GM21723 (cell line): ENCODE measurements around the gene TUBGCP3.

ENCODE experiments used
- ATAC-seq: cut with Tn5 transposase; IDR thresholded peaks from one replicate; pipeline ENCODE4 v1.9.1; 2021; ENCODE audit warnings: mild to moderate bottlenecking, moderate library complexity; ENCODE audit not compliant: unreplicated experiment

Gene TUBGCP3

DNA sequence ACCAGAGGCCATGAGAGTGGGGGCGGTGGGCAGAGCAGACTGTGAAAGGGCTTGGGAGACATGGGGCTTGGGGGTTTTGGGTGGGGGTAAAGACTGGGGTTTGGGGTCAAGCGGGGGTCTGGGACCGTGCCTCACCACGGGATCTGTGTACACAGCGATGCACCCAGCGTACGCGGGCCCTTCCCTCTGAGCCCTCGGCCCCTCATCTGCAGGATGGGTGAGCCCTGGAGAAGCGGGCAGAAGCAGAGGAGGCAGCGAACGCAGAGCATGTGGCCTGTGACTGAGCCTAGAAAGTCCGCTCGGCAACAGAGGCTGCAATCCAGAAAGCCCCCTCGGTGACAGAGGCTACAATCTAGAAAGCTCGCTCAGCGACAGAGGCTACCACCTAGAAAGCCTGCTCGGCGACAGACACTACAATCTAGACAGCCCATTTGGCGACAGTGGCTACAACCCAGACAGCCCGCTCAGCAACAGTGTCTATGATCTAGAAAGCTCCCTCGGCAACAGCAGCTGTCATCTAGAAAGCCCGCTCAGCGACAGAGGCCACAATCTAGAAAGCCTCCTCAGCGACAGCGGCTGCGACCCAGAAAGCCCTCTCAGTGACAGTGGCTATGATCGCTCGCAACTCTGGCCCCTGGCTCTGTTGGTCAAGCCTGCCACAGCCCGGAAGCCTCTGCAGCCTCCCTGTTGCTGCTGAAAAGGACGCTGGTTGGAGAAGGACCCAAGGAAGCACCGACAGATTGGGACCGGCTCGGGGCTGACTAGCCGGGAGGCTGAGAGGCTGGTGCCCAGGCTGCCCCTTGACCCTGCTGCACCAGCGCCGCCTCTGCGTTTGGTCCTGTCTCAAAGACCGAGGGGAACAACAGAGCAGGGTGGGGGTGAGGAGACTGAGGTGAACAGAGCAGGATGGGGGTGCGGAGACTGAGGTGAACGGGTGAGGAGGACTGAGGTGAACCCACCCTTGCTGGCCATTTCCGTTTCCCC is 143.2 kb downstream of the TUBGCP3 start:
- ATAC-seq, result no peak

DNA sequence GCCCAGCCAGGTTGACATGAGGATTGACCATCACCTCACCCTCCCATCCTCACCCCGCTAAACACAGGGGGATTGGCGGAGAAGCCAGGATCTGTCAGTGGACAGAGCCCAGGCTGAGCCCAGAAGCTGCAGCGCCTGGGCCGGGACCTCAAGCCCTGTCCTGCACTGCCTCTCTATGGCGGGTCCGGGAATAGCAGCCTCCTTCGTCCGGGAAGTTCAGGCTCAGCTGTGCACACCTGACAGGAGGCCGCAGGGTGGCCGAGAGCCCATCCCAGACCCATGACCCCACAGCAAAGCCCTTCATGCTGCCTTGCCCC is 144.0 kb downstream of the TUBGCP3 start:
- ATAC-seq, result no peak

DNA sequence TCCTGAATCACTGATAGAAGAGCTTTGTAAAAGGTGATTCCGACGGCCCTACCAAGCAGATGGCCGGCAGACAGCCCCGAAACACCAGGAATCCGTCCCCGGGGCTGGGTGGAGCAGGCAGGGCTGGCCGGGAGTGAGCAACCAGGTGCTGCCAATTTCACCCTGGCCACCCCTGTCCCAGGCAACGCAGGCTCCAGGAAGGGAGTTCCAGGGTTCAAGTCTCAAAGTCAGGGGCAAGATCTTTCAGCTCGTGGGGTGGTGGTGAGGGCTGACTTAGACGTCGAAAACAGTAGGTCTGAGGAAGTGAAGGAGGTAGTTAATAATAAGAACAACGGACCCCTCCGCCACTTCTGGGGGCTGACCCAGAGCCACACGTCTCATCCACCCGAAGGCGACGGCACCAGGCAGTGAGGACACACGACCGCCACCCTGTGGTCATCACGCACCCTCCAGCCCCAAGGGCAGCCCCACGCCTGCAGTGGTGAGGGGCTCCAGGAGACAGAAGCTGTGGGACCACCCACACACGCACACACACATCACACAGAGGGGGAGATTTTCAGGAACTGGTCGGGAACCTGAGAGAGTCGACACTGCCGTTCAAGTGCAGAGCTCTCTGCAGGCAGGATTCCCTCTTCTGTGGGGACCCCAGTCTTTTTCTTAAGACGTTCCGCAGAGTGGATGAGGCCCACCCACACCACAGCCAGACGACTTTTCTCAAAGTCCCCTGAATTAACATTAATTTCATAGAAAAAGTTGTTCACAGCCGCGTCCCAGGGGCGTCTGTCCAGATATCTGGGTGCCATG is 144.6 kb downstream of the TUBGCP3 start:
- no peak for ATAC-seq

DNA sequence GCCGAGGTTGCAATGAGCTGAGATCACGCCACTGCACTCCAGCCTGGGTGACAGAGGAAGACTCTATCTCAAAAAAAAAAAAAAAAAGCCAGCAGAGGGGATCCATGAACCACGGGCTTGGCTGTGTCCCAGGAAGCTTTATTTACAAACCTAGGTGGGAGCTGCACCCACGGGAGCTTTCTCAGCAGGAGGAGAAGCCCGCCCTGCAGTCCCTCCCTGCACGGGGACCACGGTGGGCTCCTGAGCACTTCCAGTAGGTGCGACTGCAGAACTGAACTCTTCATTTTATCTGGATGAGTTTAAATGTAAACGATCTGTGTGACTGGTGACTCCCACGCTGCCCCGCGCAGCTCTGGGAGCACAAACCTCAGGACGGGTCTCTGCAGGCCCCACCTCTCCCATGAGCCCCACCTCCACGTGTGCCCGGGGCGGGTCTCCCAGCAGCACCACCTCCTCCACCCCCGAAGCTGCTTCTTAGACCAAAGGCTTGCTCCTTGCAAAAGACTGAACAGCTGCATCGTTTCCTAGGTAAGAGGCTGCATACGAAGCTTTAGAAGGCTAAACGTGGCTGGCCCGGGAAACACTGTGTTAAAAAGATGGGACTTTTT is 145.4 kb downstream of the TUBGCP3 start:
- no peak for ATAC-seq

DNA sequence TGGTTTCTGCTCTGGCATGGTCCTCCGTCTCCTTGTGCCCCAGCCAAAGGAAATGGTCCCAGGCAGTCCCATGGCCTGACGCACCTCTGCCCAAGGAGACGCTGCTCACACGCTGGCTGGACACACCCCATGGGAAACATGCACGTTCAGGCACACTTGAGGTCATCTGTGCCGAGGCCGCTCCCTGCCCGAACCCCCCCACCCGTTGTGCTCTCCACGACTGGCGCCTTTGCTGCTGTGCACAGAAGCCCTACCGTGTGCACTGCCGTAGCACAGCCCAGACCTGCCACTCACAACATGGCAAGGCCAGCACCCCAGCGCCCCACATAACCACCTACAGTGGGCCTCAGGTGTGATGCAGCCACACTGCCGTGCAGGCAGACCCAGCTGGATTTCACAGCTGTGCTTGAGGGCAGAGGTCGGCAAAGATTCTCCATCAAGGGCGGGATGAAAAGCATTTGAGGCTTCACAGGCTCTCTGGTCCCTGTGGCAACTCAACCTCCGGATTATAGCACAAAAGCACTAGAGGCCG is 146.1 kb downstream of the TUBGCP3 start:
- ATAC-seq, result no peak

DNA sequence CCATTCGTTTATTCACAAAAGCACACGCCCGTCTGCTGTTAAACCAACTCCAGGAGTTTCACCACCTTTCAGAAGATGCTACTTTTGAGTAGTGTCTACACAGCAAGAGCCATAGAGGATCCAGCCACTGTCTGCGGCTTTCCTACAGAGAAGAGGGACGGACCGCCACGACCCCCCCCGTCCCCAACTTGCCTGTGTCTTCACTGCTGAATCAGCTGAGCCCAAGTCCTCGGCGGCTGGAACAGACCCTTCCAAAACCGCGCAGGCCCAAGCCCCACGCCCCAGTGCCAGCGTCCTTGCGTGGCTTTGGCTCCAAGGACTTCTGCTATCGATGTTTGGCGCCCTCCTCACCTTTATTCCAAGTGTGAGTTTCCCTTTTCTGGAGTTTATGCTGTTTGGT is 146.7 kb downstream of the TUBGCP3 start:
- no peak for ATAC-seq

DNA sequence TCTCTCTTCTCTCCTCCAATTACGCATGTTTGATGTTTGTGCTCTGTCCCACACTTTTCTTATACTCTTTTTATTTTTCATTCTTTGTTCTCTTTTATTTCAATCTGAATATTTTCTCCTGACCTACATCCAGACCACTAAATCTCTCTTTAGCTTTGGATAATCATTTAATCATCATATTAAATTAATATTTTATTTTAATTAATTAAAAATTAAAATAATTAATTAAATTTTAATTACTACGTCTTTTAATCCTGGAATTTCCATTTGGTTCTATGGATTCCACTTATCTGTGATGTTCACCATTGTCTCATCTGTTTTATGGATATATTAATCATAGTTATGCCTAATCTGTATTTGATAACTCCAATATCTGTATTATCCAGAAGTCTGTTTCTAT is 149.4 kb downstream of the TUBGCP3 start:
- no peak for ATAC-seq

DNA sequence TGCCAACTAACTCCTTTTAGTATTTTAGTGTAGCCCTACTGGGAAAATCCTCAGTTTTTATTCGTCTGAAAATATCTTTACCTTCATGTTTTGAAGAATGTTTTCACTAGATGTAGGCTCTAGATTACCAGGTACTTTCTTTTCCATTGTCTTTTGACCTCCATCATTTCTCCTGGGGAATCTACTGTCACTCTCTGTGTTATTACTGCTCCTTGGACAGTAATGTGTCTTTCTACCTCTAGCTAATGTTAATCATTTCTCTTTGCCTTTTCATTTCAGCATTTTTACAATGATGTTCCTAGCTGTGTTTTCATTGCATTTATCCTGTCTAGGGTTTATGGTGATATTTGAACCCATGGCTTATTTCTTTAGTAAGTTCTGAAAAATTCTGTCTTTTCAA is 149.9 kb downstream of the TUBGCP3 start:
- no peak for ATAC-seq

DNA sequence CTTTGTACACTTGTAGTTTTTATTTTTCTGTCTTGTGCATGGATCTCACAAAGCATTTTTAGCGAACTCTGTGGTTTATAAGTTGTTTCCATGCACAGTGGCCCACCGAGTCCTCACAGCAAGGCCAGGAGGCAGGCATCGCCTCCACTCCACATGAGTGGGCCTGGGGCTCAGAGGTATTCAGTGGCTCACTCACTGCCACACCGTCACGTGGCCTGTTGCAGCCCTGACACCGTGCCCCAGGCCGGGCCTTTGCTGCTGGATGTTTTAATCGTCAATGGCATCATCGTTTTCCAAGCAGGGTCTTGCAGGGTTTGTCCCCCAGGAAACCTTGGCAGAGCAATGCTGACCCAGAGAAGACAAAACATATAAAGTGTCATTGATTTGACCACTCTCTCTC is 152.0 kb downstream of the TUBGCP3 start:
- ATAC-seq, result no peak
